Stimulated activated naive CD4-positive, alpha-beta T cell (primary cell): ENCODE results near the gene GET4.

ENCODE experiments used
- DNase-seq, 6 experiments: peaks; one replicate each; lab custom pipeline; 2025; lab: John Stamatoyannopoulos, UW

The GET4 gene

DNA sequence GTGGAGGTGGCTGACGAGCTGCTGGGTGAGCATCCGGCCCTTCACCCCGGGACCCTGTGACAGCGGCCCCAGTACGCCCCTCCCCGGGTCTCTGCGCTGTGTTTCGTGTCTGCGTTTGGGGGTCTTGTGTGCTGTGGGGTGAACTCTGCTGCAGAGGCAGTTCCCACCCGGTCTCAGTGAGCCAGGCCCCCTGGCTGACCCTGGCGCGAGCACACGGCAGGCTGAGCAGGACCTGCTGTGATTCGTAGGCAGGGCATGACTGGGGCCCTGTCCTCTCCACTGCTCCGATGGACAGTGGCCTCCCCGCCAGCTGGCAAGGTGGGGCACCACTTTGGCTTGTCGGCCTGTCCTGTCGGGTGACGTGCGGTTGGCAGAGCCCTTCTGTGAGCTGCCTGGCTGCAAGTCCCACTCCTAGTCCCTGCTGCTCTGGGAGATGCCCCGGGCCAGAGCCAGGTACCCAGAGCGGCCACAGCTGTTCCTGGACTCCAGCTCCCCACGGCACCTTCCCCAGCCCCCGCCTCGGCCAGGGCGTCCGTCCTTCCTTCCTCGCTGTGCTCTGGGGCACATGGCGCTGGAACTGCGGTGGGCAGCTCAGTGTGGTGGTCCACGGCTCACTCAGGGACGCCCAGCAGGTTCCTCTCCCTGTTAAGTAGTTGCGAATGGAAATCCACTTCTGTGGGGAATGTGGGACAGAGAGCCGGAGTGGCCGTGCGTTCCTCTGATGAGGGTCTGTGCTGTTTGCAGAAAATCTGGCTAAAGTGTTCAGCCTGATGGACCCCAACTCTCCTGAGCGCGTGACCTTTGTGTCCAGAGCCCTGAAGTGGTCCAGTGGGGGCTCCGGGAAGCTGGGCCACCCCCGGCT is 10.5 kb downstream of the GET4 start:
- no peak for DNase-seq

DNA sequence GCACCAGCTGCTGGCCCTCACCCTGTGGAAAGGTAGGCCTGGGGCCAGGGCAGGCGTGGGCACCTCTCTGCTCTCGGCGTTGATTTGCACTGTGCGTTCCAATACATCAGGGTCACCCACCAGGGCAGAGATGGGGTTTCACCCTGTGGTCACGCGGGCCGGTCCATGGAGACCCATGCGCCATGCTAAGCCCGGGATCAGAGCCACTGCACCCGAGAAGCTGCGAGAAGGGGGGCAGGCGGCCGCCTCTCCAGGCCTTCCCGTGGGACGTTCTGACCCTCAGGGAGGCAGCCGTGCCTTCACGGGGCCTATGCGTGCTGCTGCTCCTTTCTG is 11.1 kb downstream of the GET4 start:
- DNase-seq, result no peak

DNA sequence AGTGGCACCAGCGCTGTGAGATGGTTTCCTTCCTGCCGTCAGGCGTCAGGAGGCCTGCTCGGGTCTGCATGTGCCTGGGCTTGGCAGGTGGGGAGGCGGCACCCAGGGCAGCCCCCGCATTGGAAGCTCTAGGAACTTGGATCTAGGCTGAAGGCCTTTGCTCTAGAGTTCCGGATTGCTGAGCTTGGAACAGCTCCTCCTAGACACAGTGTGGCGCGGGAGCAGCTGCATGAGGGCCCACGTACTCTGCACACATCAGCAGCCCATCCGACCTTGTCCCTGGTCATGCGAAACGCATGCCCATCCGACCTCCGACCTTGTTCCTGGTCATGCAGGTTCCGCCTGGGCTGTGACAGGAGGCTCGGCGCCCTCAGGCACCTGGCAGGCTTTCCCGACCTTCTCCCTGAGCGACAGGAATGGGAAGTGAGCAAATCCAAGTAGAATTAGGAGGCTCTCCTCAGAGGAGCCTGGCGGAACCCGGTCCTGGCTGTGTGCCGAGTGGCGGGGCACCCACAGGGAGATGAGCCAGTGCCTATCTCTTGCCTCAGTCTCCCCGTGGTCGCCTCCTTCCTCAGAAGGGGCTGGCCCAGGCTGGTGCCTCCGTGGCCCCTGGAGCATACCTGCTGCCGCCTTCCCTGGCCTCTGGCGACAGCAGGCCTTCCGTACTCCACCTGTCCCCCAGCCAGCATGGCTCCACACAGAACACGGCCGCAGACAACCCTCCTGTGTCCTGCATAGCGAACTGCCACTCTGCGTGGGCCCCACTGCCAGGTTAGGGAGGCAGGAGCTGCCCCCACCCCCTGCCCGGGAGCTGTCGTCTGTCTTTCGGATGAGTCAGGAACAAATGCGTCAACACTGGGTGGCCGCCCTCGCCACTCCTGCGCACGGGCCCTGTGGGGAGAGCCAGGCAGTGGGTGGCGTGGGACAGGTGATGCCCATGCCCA is 12.0 kb downstream of the GET4 start:
- no peak for DNase-seq

- no peak for DNase-seq
Observed at GRCh38 chr7:889025-889390, 12.7 kb downstream of the GET4 start.

DNA sequence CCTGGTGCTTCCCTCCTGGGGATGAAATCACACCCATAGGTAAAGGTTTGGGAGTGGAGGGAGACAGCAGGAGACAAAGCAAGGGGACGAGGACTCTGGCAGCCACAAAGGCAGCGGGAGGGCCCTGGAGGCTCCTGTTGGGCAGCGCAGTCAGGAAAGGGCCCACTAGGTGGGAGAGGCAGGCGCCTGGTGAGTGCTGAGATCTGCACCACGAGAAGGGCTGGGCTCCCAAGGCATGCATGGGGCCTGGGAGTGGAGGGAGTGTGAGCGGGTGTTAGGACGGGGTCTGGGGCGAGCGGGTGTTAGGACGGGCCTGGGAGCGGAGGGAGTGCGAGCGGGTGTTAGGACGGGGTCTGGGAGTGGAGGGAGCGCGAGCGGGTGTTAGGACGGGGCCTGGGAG is 13.0 kb downstream of the GET4 start:
- DNase-seq, result no peak

- DNase-seq, result no peak
Observed at GRCh38 chr7:890868-891267, 14.5 kb downstream of the GET4 start.

- DNase-seq, result no peak
Observed at GRCh38 chr7:891291-891690, 14.9 kb downstream of the GET4 start.

DNA sequence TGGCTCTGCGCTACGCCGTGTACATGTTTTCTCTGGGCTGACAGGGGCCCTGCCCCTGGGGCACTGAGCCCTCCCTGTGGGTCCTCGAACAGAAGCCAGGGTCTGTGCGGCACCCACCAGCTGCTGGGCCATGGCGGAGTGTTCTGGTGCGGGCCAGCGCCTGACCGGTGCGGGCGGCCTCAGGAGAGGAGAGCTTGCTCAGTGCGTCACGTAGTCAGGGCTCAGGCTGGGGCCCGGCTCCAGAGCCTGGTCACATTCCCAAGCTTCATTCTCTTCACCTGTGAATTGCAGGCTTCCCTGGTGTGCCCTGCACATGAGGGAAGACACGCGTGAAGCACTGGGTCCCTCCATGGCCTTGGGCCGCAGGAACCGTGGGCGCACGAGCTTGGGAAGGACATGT is 15.5 kb downstream of the GET4 start:
- DNase-seq, result no peak

DNA sequence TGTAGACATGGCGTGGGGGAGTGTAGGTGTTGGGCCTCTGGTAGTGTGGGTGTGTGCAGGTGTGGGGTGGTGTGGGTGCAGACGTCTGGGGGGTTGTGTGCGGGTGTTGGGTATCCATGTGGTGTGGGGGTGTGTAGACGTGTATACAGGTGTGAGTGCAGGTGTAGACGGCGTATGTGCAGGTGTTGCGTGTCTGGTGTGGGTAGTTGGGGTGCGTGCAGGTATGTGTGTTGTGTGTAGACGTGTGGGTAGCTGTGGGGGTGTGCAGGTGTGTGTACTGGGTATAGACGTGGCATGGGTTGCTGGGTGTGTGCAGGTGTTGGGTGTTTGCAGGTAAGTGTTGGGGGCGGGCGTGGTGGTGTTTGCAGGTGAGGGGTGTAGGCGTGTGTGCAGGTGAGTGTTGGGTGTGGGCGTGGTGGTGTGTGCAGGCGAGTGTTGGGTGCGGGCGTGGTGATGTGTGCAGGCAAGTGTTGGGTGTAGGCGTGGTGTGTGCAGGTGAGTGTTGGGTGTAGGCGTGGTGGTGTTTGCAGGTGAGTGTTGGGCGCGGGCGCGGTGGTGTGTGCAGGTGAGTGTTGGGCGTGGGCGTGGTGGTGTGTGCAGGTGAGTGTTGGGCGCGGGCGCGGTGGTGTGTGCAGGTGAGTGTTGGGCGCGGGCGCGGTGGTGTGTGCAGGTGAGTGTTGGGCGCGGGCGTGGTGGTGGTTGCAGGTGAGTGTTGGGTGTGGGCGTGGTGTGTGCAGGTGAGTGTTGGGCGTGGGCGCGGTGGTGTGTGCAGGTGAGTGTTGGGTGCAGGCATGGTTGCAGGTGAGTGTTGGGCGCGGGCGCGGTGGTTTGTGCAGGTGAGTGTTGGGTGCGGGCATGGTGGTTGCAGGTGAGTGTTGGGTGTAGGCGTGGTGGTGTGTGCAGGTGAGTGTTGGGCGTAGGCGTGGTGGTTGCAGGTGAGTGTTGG is 16.6 kb downstream of the GET4 start:
- no peak for DNase-seq

GRCh38 chr7:893686-894085 is 17.3 kb downstream of the GET4 start:
- no peak for DNase-seq

DNA sequence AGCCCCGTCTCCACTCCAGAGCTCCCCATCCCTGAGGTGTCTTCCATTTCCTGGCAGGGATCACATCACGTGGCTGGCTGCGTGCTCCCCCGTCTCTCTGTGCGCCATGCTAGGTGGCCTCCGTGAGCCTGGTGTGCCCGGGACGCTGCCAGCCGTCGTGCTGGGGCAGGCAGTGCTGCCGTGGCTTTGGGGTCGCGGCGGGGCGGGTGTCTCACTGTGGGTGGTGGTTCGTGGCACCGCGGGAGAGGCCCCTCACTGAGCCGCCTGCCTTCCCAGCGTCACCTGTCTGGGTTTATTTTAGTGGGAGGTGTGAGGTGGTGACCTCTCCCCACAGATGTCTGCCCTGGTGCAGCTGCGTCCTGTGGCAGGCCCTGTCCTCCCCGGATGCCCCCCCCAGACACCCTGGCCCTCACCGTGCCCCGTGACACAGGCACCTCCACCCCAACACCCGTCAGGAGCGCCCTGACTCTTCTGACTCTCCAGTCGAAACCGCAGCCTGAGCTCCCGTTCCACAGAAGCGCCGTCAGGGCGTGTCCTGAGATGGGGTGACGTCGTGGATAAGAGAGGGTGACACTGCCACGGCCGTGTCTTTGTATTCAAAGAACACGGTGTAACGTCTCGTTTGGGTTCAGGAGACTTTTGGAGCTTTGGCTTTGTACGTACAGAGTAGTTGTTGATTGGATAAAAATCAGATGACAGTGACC is 18.0 kb downstream of the GET4 start:
- no peak for DNase-seq

DNA sequence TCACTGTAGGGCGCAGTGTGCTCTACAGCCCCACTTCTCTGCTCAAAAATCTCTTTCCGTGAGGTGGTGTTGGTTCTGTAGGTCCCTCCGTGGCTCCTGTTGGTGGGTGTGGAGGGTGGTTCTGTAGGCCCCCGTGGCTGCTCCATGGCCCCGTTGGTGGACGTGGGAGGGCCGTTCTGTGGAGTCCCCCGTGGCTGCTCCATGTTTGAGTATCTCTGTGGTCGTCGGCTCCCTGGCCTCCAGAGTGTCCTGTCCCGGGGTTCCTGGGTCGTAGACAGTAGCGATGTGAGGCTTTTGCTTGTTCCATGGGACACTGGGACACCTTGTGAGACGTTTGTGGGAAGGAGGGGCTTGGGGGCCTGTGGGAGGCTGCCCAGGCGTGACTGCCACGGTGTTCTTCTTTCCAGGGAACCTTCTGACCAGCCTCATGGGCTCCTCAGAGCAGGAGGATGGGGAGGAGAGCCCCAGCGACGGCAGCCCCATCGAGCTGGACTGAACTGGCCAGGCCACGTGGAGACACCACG is 18.6 kb downstream of the GET4 start:
- DNase-seq, result no peak

- no peak for DNase-seq
Observed at GRCh38 chr7:895451-896052, 19.2 kb downstream of the GET4 start.

- DNase-seq, result no peak
Observed at GRCh38 chr7:896346-897075, 20.2 kb downstream of the GET4 start.

DNA sequence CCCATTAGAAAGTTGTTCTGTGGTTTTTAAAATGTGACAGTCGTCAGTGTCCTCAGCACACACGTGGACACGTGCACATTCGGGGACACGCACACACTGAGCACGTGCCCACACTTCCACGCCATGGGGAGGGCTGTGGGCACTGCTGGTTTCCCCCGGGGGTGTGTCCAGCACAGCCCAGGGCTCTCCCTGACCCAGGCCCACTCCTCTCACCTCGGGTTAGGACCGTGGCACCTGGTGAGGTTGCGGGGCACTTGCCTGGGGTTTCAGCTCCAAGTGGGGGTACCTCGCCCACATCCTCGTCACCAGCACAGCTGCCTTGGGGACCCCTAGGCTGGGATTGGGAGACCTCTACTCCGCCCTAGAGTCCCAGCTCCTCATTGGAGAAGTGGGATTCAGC is 20.7 kb downstream of the GET4 start:
- DNase-seq, result no peak

- no peak for DNase-seq
Observed at GRCh38 chr7:897771-898376, 21.5 kb downstream of the GET4 start.

- DNase-seq, result no peak
Observed at GRCh38 chr7:898460-898854, 22.1 kb downstream of the GET4 start.

GRCh38 chr7:898855-899681 is 22.7 kb downstream of the GET4 start:
- no peak for DNase-seq

GRCh38 chr7:899806-900205 is 23.5 kb downstream of the GET4 start:
- no peak for DNase-seq
